ENCODE measurements around the gene FAM227B.

- TF ChIP-seq CTCF (IDR thresholded peaks at IDR 0.05), result no peak
- no peak for TF ChIP-seq POLR2A (IDR thresholded peaks at IDR 0.05)
- TF ChIP-seq EP300 (IDR thresholded peaks at IDR 0.05), result no peak
Observed at GRCh38 chr15:49558929-49559328, 61.7 kb downstream of the FAM227B start.
